Stimulated activated CD8-positive, alpha-beta memory T cell treated with anti-CD3 and anti-CD28 coated beads, Interleukin-15, amount 100 ng/mL, for 4 hours (primary cell): ENCODE results near the gene CENPN.

Experiments
- DNase-seq, 2 donors: peaks; one replicate each; pipeline ENCODE4 v3.0.0-alpha.2; 2020; ENCODE audit warnings: low read depth in 2 of 2

CENPN gene, protein sequence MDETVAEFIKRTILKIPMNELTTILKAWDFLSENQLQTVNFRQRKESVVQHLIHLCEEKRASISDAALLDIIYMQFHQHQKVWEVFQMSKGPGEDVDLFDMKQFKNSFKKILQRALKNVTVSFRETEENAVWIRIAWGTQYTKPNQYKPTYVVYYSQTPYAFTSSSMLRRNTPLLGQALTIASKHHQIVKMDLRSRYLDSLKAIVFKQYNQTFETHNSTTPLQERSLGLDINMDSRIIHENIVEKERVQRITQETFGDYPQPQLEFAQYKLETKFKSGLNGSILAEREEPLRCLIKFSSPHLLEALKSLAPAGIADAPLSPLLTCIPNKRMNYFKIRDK

DNA sequence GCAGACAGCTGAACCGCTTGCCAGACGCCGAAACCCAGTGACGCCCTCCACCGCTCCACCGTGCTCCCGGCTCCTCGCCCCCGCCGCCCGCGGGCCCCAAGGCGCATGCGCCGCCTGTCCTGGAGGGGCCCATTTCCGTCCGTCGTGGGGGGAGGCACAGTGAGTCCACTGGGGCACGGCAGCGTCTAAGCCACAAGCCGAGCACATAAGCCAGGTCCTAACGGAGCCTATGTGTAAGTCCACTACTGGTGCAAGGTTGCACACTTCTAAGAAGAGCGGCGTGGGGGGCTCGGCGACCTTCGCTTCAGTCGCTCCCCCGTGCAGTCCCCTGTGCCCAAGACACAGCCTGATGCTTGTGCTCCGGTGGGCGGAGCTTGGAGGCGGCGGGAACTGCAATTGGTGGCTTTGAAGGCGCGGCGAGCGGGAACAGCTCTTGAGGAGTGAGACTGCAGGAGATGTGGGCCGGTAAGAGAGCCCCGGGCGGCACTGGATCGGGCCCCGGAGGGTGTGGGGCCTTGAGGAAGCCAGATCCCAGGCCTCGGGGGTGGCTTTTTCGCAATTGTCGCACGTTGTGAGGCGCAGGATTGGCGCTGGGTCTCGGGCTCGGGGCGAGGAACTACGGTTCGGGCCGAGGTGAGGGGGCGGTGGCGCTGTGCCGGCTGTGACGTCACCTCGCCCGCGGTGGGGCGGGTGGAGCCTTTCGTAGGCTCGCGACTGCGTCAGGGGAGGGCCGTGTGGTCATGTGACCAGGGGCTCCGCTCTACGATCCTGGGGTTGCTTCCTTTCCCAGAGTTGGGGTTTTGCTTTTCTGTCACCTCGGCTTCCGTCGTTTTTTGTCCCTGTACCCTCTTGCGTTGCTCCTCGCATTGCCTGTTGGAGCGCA, at the start of gene CENPN, which contains the start of gene CMC2:
CENPN (plus strand) TSS at position 402 of the 883 bp plus-strand sequence. CDS start 4,726 bp downstream, outside the sequence.
CMC2 (minus strand) TSS at position 73 of the 883 bp plus-strand sequence. CDS start 9,491 bp downstream, outside the sequence.
- DNase-seq = peak; percentile 94 to 97

- DNase-seq = no peak
Measured at GRCh38 chr16:80958284-80958683, 48.7 kb upstream of the CENPN start.

DNA sequence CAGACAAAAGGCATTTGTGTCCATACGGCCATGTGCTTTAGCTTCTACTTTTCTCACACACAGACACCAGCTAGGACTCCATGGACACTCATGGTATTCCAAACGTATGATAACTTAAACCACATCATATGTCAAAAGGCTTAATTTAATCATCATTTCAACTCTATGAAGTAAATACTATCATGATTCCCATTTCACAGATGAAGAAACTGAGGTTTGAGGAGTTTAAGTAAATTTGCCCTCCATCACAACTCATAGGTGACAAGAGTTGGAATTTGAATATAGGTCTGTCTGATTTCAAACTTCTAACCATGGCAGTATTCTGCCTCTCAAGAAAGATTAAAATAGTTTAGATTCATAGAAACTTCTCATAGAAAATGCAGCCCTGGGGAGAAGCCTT, 44.1 kb upstream of the CENPN start:
- no peak for DNase-seq

DNA sequence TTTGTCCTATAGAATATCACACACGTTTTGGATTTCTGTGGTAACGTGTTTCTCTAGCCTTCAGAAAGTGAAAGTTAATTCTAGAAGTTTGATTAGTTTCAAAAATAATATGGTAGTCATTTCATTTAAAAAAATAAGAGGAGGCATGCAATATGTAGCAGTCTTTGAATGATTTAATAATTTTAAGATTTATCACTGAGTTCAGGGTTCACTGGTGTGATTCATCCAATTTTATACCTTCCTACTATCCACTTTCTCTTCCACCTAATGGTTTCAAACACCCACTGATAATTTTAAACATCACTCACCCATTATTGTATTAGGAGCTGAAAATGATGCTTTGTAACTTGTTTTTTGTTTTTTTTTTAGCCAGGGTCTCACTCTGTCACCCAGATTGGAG, 42.7 kb upstream of the CENPN start:
- no peak for DNase-seq

DNA sequence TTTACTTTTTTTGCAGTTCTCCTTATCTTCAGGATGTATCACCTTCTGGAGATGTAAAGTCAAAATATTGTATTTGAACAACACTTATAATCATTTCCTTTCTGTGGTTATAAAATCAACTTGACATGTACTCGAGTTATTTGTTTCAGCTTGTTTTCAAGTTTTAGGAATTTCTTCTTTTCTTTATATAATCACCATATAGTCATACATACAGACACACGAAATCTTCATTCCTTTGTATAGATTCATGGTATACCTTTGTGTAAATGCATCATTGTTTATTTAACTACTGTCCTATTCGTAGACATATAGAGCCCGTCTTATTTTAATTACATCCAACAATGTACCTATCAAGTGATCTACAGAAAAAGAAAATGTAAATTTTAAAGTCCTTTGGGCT, 40.4 kb upstream of the CENPN start:
- DNase-seq = no peak

DNA sequence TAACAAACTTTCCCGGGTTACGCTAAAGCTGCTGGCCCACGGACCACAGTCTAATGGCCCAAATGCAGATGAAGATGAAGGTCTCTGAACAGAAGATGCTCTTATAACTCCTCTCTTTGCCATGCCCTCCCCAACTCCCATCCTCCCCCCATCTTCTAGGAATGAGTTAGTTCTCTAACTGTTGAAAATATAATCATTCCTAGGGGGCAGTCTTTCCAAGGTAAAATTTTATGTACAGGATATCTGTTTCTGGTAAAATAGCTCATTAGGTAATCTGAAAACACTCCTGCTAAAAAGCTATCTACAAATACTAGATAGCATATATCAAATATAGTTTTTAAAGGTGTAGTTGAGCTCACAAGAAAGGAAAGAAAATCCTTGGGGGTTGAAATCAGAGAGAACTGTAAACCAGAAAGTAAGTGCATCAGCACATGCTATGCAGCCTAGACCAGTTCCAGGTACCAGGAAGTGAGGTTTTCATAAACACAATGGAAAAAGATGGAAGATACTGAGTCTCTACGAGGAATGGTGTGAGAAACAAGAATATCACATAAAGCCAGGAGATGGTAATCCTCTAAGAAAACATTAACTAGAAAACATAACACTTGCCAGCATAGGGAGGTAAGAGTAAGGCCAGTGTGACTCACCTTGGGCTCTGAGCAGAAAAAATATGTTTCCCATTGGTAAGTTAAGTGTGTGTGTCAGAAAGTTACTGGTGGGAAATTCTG, 38.5 kb upstream of the CENPN start:
- DNase-seq = no peak

DNA sequence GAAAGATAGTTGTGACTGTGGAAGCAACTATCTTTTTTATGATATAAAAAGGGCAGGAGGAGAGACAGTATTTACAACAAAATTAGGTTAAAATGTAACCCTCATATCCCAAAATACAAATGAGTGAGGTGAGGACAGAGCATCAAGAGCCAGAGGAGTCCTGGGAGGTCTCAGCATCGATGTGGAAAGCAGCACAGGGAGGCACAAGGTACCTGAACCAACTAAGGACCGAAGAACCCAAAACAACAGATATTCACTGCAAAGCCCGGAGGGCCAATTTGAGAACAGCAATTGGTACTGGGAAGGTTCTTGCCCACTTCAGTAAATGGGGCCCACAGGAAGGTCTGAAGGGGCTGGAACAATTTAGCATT, 37.9 kb upstream of the CENPN start:
- no peak for DNase-seq

DNA sequence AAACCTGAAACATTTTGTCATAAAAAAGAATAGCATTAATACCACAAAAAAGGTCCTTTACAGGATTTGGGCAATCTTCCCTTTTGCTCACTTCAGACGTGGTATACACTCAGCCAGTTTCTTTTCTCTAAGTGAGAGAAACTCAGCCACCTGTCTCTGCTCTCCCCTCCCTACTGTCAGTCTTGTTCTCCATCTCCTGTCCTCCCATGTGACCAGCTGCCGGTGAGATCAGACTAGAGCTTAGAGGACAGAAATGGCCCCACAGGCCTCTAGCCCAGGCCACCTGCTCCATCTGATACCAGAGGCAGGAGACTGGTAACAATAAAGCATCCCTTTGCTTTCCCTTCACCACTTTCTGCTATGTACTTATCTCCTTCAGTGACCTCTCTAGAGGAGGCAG, 35.2 kb upstream of the CENPN start:
- no peak for DNase-seq

DNA sequence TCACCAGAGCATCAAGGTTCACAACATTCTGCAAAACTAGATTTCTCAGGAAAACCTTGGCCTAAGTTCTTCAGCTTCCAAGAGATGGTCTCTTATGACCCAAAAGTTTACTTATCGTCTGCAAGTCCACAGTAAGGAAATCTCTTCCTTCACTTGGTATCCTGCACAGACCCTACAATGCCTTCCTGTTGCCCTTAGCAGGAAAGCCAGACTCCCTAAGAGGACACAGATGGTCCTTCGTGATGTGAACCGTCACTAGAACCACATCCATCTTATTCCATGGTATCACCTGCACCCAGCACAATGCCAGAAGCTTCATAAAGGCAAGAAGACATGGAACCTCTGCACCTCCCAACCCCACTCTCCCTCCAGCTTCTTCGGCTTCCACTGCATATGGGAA, 34.4 kb upstream of the CENPN start:
- DNase-seq = no peak

DNA sequence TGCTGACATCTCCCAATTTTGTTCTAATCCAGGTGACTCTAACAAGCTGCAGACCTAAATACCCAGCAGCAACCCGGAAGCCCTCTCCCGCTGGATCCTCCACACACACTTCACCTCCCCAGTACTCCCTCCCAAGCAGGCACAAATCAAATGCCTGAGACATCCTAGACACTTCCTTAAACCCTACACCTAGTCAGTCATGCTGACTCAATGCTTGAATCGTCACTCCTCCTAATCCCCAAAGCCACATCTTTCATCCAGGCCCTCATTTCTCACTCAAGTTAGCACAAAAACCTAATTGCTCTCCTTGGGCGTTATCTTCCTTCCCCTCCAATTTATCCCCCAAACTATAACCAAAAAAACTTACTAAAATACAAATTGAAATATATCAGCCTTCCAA, 33.0 kb upstream of the CENPN start:
- DNase-seq = no peak

- no peak for DNase-seq
Measured at GRCh38 chr16:80974649-80975376, 32.2 kb upstream of the CENPN start.

GRCh38 chr16:80976946-80977345, 30.1 kb upstream of the CENPN start:
- DNase-seq = no peak

DNA sequence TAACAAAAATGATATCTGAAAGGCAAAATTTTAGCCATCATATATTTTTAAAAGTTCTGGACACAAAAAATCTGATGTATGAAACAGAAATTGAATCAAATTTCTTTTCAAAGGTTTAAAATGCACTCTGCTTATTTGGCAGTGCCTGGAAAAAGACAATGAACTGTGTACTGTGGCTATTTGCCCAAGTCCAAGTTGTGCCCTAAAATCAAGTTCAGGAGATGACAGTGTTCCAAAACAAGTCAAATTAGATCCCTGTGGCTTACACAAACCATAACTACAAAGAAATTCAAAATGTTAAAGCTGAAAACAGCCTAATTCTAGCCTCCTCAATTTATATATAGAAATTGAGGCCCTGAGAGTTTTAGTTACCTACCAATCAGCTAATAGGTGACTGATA, 25.9 kb upstream of the CENPN start:
- no peak for DNase-seq

- DNase-seq = no peak
Measured at GRCh38 chr16:80982646-80983045, 24.4 kb upstream of the CENPN start.

GRCh38 chr16:80984124-80984892, 22.7 kb upstream of the CENPN start:
- no peak for DNase-seq

GRCh38 chr16:80985611-80986010, 21.4 kb upstream of the CENPN start:
- no peak for DNase-seq

DNA sequence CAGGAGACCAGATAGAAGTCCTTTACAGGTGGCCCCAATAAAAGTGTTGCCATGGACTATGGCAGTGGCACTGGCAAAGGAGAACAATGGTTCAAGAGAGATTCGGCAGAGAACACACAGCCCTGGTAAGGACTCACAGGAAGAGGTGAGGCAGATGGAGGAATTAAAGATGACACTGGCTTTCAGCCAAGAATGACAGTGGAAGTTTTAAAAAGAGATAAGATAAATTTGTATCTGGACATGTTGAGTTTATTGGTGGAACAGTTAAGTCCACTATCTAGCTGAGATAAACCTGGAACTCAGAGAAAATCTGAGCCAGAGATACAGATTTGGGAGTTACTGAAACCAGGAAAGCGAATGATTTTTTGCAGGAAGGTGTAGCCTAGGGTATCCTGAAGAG, 20.5 kb upstream of the CENPN start:
- DNase-seq = no peak

DNA sequence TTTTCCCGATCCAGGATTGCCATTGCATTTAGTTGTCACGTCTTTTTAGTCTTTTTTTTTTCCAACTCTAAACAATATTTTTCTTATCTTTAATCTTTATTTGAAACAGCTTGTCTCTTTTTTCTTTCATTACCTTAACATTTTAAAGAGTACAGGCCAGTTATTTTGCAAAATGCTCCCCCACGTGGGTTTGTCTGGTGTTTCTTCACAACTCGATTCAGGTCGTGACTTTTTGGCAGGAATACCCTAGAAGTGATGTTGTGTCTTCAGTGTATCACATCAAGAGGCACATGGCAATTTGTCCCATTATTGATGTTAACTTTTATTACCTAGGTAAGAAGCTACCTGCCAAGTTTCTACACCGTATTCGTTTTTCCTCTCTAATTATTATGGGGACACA, 18.3 kb upstream of the CENPN start:
- no peak for DNase-seq

GRCh38 chr16:80989801-80990200, 17.2 kb upstream of the CENPN start:
- DNase-seq = no peak

- no peak for DNase-seq
Measured at GRCh38 chr16:80990577-80990976, 16.4 kb upstream of the CENPN start.

DNA sequence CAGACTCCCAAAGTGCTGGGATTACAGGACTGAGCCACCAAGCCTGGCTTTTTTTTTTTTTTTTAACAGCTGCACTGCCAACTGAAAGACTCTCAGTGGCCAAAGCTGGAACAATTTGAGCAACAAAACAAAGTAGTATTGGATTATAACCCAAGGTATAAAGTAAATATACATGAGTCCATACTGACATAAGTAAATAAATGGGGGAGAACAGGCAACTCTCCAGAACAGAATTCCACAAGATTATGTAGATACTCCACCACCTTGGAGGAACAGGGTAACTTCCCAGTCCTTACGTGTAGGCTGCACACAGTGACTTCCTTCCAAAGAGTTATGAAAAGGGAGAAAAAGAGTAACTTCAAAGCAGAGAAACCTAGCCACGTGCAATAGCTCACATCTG, 16.0 kb upstream of the CENPN start:
- no peak for DNase-seq
